IPS-15b (cell line): Measurements from ENCODE around the gene MOB2.

Experiments used
- H3K27me3 ChIP-seq: one replicate; pipeline ENCODE4 v1.6.1; 2013; ENCODE audit warnings: low read length; ENCODE audit not compliant: control insufficient read depth, insufficient read depth
- H3K36me3 ChIP-seq: one replicate; pipeline ENCODE4 v1.6.1; 2013; ENCODE audit warnings: low read length; ENCODE audit not compliant: control insufficient read depth, insufficient read depth
- H3K4me1 ChIP-seq: one replicate; pipeline ENCODE4 v1.6.1; 2013; ENCODE audit warnings: mild to moderate bottlenecking, low read length; ENCODE audit not compliant: control insufficient read depth, insufficient read depth
- H3K4me3 ChIP-seq: one replicate; pipeline ENCODE4 v1.5.1; 2013; ENCODE audit warnings: low read depth, low read length
- H3K9ac ChIP-seq: one replicate; pipeline ENCODE4 v1.6.1; 2013; ENCODE audit warnings: low read depth, mild to moderate bottlenecking, low read length
- H3K9me3 ChIP-seq: one replicate; pipeline ENCODE4 v1.6.1; 2013; ENCODE audit warnings: mild to moderate bottlenecking, low read length; ENCODE audit not compliant: control insufficient read depth, insufficient read depth

The MOB2 gene

DNA sequence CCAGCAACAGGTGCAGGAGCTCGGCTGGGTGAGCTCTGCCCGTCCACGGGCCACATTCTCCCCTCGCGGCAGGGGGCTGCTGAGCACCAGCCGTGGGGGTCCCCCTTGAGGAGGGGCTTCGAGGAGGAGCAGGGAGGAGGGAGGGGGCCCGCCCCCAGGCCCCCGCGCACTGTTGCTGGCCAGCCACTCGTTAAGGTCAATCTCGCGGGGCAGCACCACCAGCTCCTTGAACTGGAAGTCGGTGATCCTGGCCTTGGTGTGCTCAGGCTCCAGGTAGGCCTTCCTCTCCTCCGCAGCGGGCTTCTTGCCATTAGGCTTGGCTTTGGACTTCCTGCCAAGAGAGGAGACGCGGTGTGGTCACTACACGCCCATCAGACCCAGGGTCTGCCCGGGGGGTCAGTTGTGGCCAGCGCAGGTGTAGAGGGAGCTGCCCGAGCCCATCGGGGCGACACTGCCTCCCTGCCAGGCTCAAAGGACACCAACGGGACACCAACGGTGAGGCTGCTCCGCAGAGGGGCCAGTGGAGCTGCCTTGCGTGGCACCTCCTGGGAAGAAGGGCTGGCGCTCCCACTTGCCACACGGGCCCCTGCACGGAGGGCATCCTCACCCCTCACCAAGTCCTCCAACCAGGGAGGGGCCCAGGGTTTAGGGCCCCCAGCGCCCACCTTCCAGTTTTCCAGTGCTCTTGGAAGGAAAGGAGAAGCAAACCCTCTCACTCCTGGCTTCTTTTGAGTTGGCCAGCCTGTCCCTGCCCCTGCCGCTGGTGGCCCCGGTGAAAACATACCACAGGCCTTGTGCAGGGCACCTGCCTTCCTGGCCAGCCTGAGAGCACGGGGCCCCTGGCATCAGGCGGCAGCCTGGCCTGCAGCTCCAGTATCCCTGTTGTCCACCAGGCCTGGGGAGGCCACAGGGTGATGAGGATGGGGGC lies 5.8 kb downstream of the MOB2 start:
- Histone ChIP-seq H3K4me3 (no peak overlapping the region), H3K9me3 (no peaks in the 10 kb centered on the region), H3K9ac (no peak overlapping the region), H3K4me1 (no peaks in the 10 kb centered on the region), H3K27me3 (no peaks in the 10 kb centered on the region), H3K36me3 (peaks cover 12% of the 10 kb centered on the region)

DNA sequence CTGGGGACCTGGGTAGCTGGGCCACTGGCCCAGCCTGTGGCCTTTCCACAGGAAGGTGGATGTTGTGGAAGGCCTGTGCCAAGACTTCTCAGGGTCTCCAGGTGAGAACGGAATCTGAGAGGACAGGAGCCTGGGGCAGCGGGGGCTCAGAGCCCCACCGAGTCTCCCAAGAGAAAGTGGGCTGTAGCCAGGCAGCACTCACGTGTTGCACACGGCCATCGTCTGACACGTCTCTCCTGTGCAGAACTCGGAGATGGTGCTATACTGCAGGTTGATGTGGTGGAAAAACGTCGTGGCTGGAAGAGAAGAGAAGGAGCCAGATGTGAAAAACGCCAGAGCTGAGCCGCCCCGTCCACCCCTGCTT lies 6.4 kb downstream of the MOB2 start:
- Histone ChIP-seq H3K27me3 (no peaks in the 10 kb centered on the region), H3K4me3 (no peak overlapping the region), H3K36me3 (peaks cover 12% of the 10 kb centered on the region), H3K9me3 (no peaks in the 10 kb centered on the region), H3K9ac (no peak overlapping the region), H3K4me1 (no peaks in the 10 kb centered on the region)

GRCh38 chr11:1479678-1480118 lies 6.9 kb downstream of the MOB2 start:
- Histone ChIP-seq H3K4me1 (no peaks in the 10 kb centered on the region), H3K9ac (no peak overlapping the region), H3K4me3 (no peak overlapping the region), H3K9me3 (no peaks in the 10 kb centered on the region), H3K27me3 (no peaks in the 10 kb centered on the region), H3K36me3 (peaks cover 12% of the 10 kb centered on the region)

- Histone ChIP-seq H3K27me3 (no peaks in the 10 kb centered on the region), H3K36me3 (peaks cover 12% of the 10 kb centered on the region), H3K4me3 (no peak overlapping the region), H3K4me1 (no peaks in the 10 kb centered on the region), H3K9me3 (no peaks in the 10 kb centered on the region), H3K9ac (no peak overlapping the region)
Observed at GRCh38 chr11:1479006-1479677, 7.4 kb downstream of the MOB2 start.

- Histone ChIP-seq H3K9ac (no peak overlapping the region), H3K36me3 (peaks cover 12% of the 10 kb centered on the region), H3K4me1 (no peaks in the 10 kb centered on the region), H3K4me3 (no peak overlapping the region), H3K27me3 (no peaks in the 10 kb centered on the region), H3K9me3 (no peaks in the 10 kb centered on the region)
Observed at GRCh38 chr11:1478544-1478943, 8.0 kb downstream of the MOB2 start.

GRCh38 chr11:1478011-1478410 lies 8.6 kb downstream of the MOB2 start:
- Histone ChIP-seq H3K27me3 (no peaks in the 10 kb centered on the region), H3K4me3 (no peak overlapping the region), H3K9me3 (no peaks in the 10 kb centered on the region), H3K4me1 (no peaks in the 10 kb centered on the region), H3K36me3 (peaks cover 12% of the 10 kb centered on the region), H3K9ac (no peak overlapping the region)

DNA sequence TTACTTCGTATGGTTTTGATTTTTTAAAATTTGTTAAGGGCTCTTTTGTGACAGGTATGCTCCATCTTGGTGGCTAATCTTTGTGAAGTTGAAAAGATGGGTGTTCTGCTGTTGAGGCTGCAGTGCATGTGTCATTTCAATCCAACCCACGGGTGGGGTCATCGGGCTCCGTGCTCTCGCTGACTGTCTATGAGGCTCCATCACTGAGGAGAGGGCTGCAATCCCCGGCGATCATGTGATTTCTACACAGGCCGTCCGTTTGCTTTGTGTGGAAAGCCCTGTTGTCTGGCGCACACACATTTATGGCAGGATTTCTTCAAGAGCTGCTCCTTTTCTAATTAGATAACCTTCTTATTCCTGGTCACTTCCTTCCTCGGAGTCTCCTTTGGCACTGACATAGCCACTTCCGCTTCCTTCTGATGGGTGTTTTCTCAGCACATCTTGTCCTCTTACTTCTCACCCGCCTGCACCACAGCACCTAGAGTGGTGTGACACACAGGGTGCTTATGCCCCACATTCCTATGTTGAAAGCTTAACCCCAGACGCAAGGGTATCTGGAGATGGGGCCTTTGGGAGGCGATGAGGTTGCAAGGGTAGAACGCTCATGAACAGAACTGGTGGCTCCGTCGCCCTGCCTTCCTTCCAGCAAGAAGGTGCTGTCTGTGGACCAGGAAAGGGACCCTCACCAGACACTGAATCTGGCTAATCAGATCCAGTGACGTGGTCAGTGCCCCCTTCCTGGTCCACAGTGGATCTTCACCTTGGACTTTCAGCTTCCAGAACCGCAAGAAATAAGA lies 9.4 kb downstream of the MOB2 start:
- H3K36me3 ChIP-seq = peaks cover 12% of the 10 kb centered on the region
- no peaks in the 10 kb centered on the region for H3K4me1 ChIP-seq
- no peak overlapping the region for H3K9ac ChIP-seq

GRCh38 chr11:1475841-1476240 lies 10.7 kb downstream of the MOB2 start:
- H3K9ac ChIP-seq = no peak overlapping the region
- peaks cover 17% of the 10 kb centered on the region for H3K36me3 ChIP-seq
- H3K4me1 ChIP-seq = no peaks in the 10 kb centered on the region
- H3K4me3 ChIP-seq = no peak overlapping the region
- H3K27me3 ChIP-seq = no peaks in the 10 kb centered on the region
- no peaks in the 10 kb centered on the region for H3K9me3 ChIP-seq

More for the DNA sequence above, 9.4 kb downstream of the MOB2 start:
- no peak overlapping the region for H3K4me3 ChIP-seq
- no peaks in the 10 kb centered on the region for H3K27me3 ChIP-seq
- H3K9me3 ChIP-seq = no peaks in the 10 kb centered on the region

- Histone ChIP-seq H3K27me3 (no peaks in the 10 kb centered on the region), H3K9me3 (no peaks in the 10 kb centered on the region), H3K4me1 (no peaks in the 10 kb centered on the region), H3K9ac (no peak overlapping the region), H3K4me3 (no peak overlapping the region), H3K36me3 (peaks cover 10% of the 10 kb centered on the region)
Observed at GRCh38 chr11:1473786-1474185, 12.8 kb downstream of the MOB2 start.

DNA sequence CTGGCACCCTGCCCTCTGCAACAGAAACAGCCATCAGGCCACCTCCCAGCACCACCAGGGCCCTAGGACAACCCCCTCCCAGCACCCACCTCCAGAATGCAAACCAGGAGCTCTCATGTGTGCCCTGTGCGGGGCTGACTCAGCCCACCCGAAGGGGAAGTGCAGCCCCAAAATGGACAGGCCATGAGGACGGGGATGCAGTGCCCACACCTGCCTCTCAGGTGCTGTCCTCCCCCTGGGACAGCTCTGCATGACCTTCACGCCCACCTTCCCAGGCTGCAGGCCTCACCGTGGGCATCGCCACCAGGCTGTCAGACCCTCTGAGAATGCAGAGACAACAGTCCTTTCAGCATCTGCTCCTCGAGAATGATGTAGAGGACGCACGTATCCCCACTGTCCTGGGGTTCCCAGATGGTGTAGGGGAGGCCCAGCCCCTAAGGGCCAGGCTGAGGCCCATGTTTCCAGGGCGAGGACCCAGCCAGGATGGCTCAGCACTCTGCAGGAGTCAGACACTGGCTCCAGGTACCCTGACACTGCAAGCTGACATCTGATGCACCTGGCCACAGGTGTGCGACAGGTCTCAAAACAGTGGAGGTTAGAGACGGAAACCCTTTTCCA lies 13.5 kb downstream of the MOB2 start:
- H3K4me1 ChIP-seq = no peaks in the 10 kb centered on the region
- H3K36me3 ChIP-seq = peaks cover 12% of the 10 kb centered on the region
- H3K9me3 ChIP-seq = no peaks in the 10 kb centered on the region
- no peak overlapping the region for H3K4me3 ChIP-seq
- no peak overlapping the region for H3K9ac ChIP-seq
- no peaks in the 10 kb centered on the region for H3K27me3 ChIP-seq
